ENCODE results near the gene PMS2. TPM values are rescaled to one million over a fixed set of nuclear protein-coding genes. Genes with fewer than 3 reads are reported as not detected.
A peak's percentile ranks its signal among the peaks of the same experiment; 100 is the strongest.
"Not testable (repeated sequence)": the region's sequence is repeated elsewhere in the genome, so short reads cannot be mapped to it uniquely, and the experiment has no call there.

Gene PMS2
- total RNA-seq, 1 experiment from 2014 or later: 27.6 TPM

GRCh38 chr7:6012355-6013104 is 3.7 kb upstream of the PMS2 start (continued):
- no peak for TF ChIP-seq SP1 (IDR thresholded peaks at IDR 0.05; ENCODE audit: low read depth)

- H3K9me2 ChIP-seq (ENCODE audit: insufficient read depth): no peaks in the 10 kb centered on the region
- peaks cover 5 to 21% of the 10 kb centered on the region in 2 experiments; a peak in 2 of 4 replicates for H3K36me3 ChIP-seq (ENCODE audit: control insufficient read depth in 1 of 2, insufficient read depth in 2 of 2, low read length in 2 of 2)
- no peak overlapping the region for H3K4me3 ChIP-seq (replicated peaks in 1 of 2; ENCODE audit: low read depth in 1 of 2, low read length in 2 of 2)
- TF ChIP-seq SRF (IDR thresholded peaks at IDR 0.05; ENCODE audit: low read depth): no peak
- TF ChIP-seq TCF7L2 (IDR thresholded peaks at IDR 0.05; ENCODE audit: borderline replicate concordance, extremely low read depth, insufficient read depth, insufficient read length): no peak
- no peak for TF ChIP-seq SIN3A (IDR thresholded peaks at IDR 0.05; ENCODE audit: low read depth)
- no peak for TF ChIP-seq SP1 (IDR thresholded peaks at IDR 0.05; ENCODE audit: low read depth)
- TF ChIP-seq CEBPB (IDR thresholded peaks at IDR 0.05; ENCODE audit: low read depth): no peak
- no peak for TF ChIP-seq CTCF (IDR thresholded peaks at IDR 0.05 in 2 of 3, conservative IDR thresholded peaks at IDR 0.05 in 1 of 3; ENCODE audit: borderline replicate concordance in 1 of 3, insufficient read depth in 1 of 3, low read depth in 2 of 3, low read length in 2 of 3)
- TF ChIP-seq FOSL1 (IDR thresholded peaks at IDR 0.05; ENCODE audit: low read depth): no peak
- TF ChIP-seq EGR1 (IDR thresholded peaks at IDR 0.05; ENCODE audit: low read depth): no peak
- no peak overlapping the region for H3K9ac ChIP-seq (ENCODE audit: low read length)
- ATAC-seq (no peak), DNase-seq (ENCODE audit: low read depth, low spot score) (no peak)
- no peaks in the 10 kb centered on the region for H4K20me1 ChIP-seq (ENCODE audit: insufficient read depth)
- no peaks in the 10 kb centered on the region for H3K9me3 ChIP-seq (ENCODE audit: control insufficient read depth in 1 of 2, insufficient read depth in 1 of 2, low read depth in 1 of 2, low read length in 2 of 2)
- POLR2A ChIA-PET: no interaction called here
- CTCF ChIA-PET: no interaction called here
- H3K27ac ChIP-seq (ENCODE audit: low read depth, low read length): no peak overlapping the region
- H3K4me1 ChIP-seq (ENCODE audit: control insufficient read depth in 1 of 2, insufficient read depth in 2 of 2, low read length in 2 of 2): peaks cover 18 to 23% of the 10 kb centered on the region in 2 experiments; a peak in 3 of 4 replicates
- no peaks in the 10 kb centered on the region for H3K27me3 ChIP-seq (ENCODE audit: insufficient read depth, low read length)
- TSS peak; percentile 52 for BruUV-seq (replicated peaks)
- RAD21 ChIA-PET (ENCODE audit: low non-redundant PET in 1 of 2, low total read pairs in 2 of 2, uncharacterized antibody in 2 of 2, unreplicated experiment in 2 of 2): no interaction called here
- intact Hi-C loops (cut with micrococcal nuclease): no loop called here
- H3K4me2 ChIP-seq (ENCODE audit: low read length): no peak overlapping the region
- peaks cover 57% of the 10 kb centered on the region for H3K79me2 ChIP-seq (ENCODE audit: insufficient read depth, low read length)
- no peak overlapping the region for H2AFZ ChIP-seq (ENCODE audit: low read depth, low read length, poor library complexity, severe bottlenecking)
Observed at GRCh38 chr7:6011541-6011940, 2.7 kb upstream of the PMS2 start.

GRCh38 chr7:6010370-6010769 is 1.5 kb upstream of the PMS2 start:
- ATAC-seq; BruUV-seq (replicated peaks); H3K27ac ChIP-seq (ENCODE audit: low read depth, low read length); H4K20me1 ChIP-seq (ENCODE audit: insufficient read depth); RAD21 ChIA-PET (ENCODE audit: low non-redundant PET in 1 of 2, low total read pairs in 2 of 2, uncharacterized antibody in 2 of 2, unreplicated experiment in 2 of 2); H3K9me2 ChIP-seq (ENCODE audit: insufficient read depth); H3K9me3 ChIP-seq (ENCODE audit: control insufficient read depth in 1 of 2, insufficient read depth in 1 of 2, low read depth in 1 of 2, low read length in 2 of 2); H3K27me3 ChIP-seq (ENCODE audit: insufficient read depth, low read length); H2AFZ ChIP-seq (ENCODE audit: low read depth, low read length, poor library complexity, severe bottlenecking); CTCF ChIA-PET; DNase-seq (ENCODE audit: low read depth, low spot score); intact Hi-C loops (cut with micrococcal nuclease): not testable (repeated sequence)
- H3K4me1 ChIP-seq (ENCODE audit: control insufficient read depth in 1 of 2, insufficient read depth in 2 of 2, low read length in 2 of 2): peaks cover 10 to 23% of the 10 kb centered on the region in 2 experiments; a peak in 3 of 4 replicates
- H3K79me2 ChIP-seq (ENCODE audit: insufficient read depth, low read length): peaks cover 55% of the 10 kb centered on the region
- H3K9ac ChIP-seq (ENCODE audit: low read length): peak overlapping the region; percentile 98
- peaks cover 3 to 11% of the 10 kb centered on the region in 2 experiments; a peak in 2 of 4 replicates for H3K36me3 ChIP-seq (ENCODE audit: control insufficient read depth in 1 of 2, insufficient read depth in 2 of 2, low read length in 2 of 2)
- POLR2A ChIA-PET: interaction anchor here (1.7 kb wide), 1 partner anchor 302 kb away, joined by 3 read pairs; no protein-coding TSS in a partner anchor
- H3K4me2 ChIP-seq (ENCODE audit: low read length): peak overlapping the region; percentile 91
- peak overlapping the region; percentile 81 to 86 for H3K4me3 ChIP-seq (replicated peaks in 1 of 2; ENCODE audit: low read depth in 1 of 2, low read length in 2 of 2)
